HG03442 (cell line): ENCODE results near the gene NBL1.

Experiments used
- ATAC-seq: cut with Tn5 transposase; IDR thresholded peaks from one replicate; pipeline ENCODE4 v1.9.1; 2021; ENCODE audit warnings: mild to moderate bottlenecking, moderate library complexity; ENCODE audit not compliant: unreplicated experiment

The NBL1 gene

GRCh38 chr1:19695772-19696171, 51.7 kb downstream of the NBL1 start:
- ATAC-seq: no peak

GRCh38 chr1:19696820-19697219, 52.7 kb downstream of the NBL1 start:
- ATAC-seq: no peak

DNA sequence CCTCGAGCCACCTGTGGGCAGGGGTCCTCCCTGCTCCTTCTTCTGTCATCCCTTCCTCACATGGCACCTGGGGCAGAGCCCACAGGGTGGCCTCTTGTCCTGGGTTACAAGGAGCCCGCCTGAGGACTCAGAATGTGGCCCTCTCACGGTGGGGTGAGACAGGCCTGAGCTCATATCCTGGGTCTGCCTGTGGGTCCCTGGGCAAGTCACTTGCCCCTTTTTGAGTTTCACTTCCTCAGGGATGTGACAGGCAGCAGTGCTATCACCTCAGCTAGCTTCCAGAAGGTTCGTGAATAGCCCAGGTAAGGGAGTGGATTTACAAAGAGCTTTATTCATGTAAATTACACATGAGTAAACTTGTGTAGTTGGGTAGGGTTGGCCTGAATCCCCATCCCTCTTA, 54.1 kb downstream of the NBL1 start:
- no peak for ATAC-seq

- no peak for ATAC-seq
Measured at GRCh38 chr1:19700079-19700777, 56.1 kb downstream of the NBL1 start.

GRCh38 chr1:19703280-19703679, 59.2 kb downstream of the NBL1 start:
- ATAC-seq: no peak

DNA sequence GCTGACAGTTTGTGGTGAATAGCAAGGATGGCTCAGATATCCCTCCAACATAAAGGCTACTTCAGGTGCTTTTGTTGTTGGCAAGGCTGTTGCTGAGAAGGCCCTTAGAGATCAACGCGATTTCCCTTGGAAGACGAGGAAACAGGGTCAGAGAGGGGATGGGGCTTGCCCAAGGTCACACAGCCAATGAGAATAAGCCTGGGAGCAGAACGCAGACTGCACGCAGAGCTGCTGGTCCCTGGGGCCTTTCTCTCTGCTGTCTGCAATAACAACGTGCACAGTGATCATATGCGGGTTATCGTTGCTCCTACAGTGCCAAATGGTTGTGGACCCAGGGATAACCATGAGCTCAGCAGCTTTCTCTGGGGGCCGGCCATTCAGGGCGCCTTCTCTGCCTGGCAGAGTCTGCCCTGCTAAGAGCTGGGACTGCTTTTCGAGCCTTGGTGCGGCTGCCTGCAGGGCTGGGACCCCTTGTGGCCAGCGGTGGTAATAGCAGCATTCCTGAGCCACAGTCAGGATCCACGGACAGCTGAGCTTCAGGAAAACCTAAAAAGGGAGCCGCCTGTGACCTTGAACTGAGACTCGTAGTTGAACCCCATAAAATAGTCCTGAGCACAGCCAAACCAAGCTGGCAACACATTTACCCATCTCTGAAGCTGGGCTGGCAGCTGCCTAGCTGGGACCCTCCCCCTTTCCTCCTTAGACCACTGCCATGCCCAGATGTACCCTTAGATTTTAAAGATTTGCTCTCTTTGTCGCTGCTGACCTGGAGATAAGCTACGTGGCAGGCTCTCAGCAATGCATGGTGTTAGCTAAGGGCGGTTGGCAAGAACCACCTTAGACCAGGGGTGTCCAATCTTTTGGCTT, 60.4 kb downstream of the NBL1 start:
- no peak for ATAC-seq

- ATAC-seq: no peak
Measured at GRCh38 chr1:19705464-19705863, 61.4 kb downstream of the NBL1 start.

DNA sequence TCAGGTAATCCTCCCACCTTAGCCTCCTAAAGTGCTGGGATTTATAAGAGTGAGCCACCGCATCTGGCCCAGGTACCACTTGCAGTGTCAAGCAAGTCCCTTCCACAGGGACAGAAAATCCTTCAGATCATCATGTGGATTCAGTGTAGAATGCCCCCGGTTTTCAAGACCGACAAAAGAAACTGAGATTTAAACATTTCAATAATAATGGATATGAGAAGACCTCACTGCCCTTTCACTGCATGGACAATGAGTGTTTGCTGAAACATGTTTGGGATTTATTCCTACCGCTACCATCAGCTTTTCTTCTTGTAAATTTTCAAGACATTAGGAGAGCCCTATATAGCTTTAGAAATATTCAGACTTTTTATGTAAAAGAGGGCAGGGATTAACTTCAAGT, 62.0 kb downstream of the NBL1 start:
- no peak for ATAC-seq
